Chondrocyte (in vitro differentiated cells): Measurements from ENCODE around the gene PRELP. TPM values are rescaled to one million over a fixed set of nuclear protein-coding genes. Genes with fewer than 3 reads are reported as not detected.

ENCODE experiments used
- DNase-seq: peaks from one replicate; pipeline ENCODE4 v3.0.0; 2021; ENCODE audit warnings: mixed read lengths, low spot score
- H3K27ac Mint-ChIP-seq: one replicate; pipeline ENCODE4 v1.8.0; 2021; ENCODE audit warnings: mild to moderate bottlenecking, moderate library complexity, mixed read lengths; ENCODE audit not compliant: unreplicated experiment
- H3K27me3 Mint-ChIP-seq: 2 replicates; pipeline ENCODE4 v1.8.0; 2021; ENCODE audit warnings: low read depth, mixed read lengths
- H3K36me3 Mint-ChIP-seq: 2 replicates; pipeline ENCODE4 v1.8.0; 2021; ENCODE audit warnings: low read depth, mixed read lengths
- H3K4me1 Mint-ChIP-seq: 2 replicates; pipeline ENCODE4 v1.8.0; 2021; ENCODE audit warnings: low read depth, mild to moderate bottlenecking, mixed read lengths
- H3K4me3 Mint-ChIP-seq: one replicate; pipeline ENCODE4 v1.8.0; 2021; ENCODE audit warnings: mild to moderate bottlenecking, moderate library complexity, mixed read lengths; ENCODE audit not compliant: unreplicated experiment
- H3K9me3 Mint-ChIP-seq: 2 replicates; pipeline ENCODE4 v1.8.0; 2021; ENCODE audit warnings: low read depth, mixed read lengths
- CTCF ChIP-seq: fragments of 200-600 bp; sonication (generic); IDR thresholded peaks from 2 replicates; pipeline ENCODE4 v1.5.0; 2021; ENCODE audit warnings: antibody characterized with exemption, mild to moderate bottlenecking, moderate library complexity
- total RNA-seq: library from RNA; stranded (reverse); gene quantifications from 3 replicates; pipeline ENCODE4 v1.2.1, GENCODE V29; 2021

The PRELP gene
- total RNA-seq, 1 donor from 2014 or later, result 33.7 TPM

GRCh38 chr1:203522237-203522636 is 46.6 kb downstream of the PRELP start:
- H3K36me3 Mint-ChIP-seq, result no peaks in the 10 kb centered on the region
- H3K9me3 Mint-ChIP-seq, result no peaks in the 10 kb centered on the region

GRCh38 chr1:203523667-203524066 is 48.1 kb downstream of the PRELP start:
- Mint-ChIP-seq H3K4me3 (no peak overlapping the region), H3K36me3 (no peaks in the 10 kb centered on the region), H3K4me1 (peaks cover 70% of the 10 kb centered on the region), H3K27ac (no peak overlapping the region), H3K27me3 (no peaks in the 10 kb centered on the region), H3K9me3 (no peaks in the 10 kb centered on the region)
- TF ChIP-seq CTCF, result no peak
- DNase-seq, result no peak

More at GRCh38 chr1:203522237-203522636, 46.6 kb downstream of the PRELP start:
- no peak for DNase-seq
- Mint-ChIP-seq H3K27me3 (no peaks in the 10 kb centered on the region), H3K27ac (no peak overlapping the region), H3K4me1 (peaks cover 71% of the 10 kb centered on the region), H3K4me3 (no peak overlapping the region)
- peak; percentile 14 for TF ChIP-seq CTCF

GRCh38 chr1:203524152-203524551 is 48.5 kb downstream of the PRELP start:
- H3K9me3 Mint-ChIP-seq, result no peaks in the 10 kb centered on the region
- H3K27me3 Mint-ChIP-seq, result no peaks in the 10 kb centered on the region
- no peak for DNase-seq
- H3K4me3 Mint-ChIP-seq, result no peak overlapping the region
- no peaks in the 10 kb centered on the region for H3K36me3 Mint-ChIP-seq
- TF ChIP-seq CTCF, result no peak
- H3K27ac Mint-ChIP-seq, result peak overlapping the region; percentile 8
- peaks cover 75% of the 10 kb centered on the region for H3K4me1 Mint-ChIP-seq

GRCh38 chr1:203524824-203525223 is 49.2 kb downstream of the PRELP start:
- Mint-ChIP-seq H3K4me3 (no peak overlapping the region), H3K27ac (no peak overlapping the region), H3K9me3 (no peaks in the 10 kb centered on the region), H3K27me3 (no peaks in the 10 kb centered on the region), H3K4me1 (peaks cover 75% of the 10 kb centered on the region), H3K36me3 (no peaks in the 10 kb centered on the region)
- no peak for DNase-seq
- no peak for TF ChIP-seq CTCF

- Mint-ChIP-seq H3K4me3 (no peak overlapping the region), H3K4me1 (peaks cover 68% of the 10 kb centered on the region), H3K27ac (no peak overlapping the region), H3K36me3 (no peaks in the 10 kb centered on the region), H3K27me3 (no peaks in the 10 kb centered on the region), H3K9me3 (no peaks in the 10 kb centered on the region)
- no peak for DNase-seq
- TF ChIP-seq CTCF, result no peak
Measured at GRCh38 chr1:203525685-203526084, 50.1 kb downstream of the PRELP start.
